ENCODE measurements around the gene TFIP11. TPM values are rescaled to one million over a fixed set of nuclear protein-coding genes. Genes with fewer than 3 reads are reported as not detected.

The TFIP11 gene
- total RNA-seq, 2 experiments from 2014 or later, result 111 TPM

DNA sequence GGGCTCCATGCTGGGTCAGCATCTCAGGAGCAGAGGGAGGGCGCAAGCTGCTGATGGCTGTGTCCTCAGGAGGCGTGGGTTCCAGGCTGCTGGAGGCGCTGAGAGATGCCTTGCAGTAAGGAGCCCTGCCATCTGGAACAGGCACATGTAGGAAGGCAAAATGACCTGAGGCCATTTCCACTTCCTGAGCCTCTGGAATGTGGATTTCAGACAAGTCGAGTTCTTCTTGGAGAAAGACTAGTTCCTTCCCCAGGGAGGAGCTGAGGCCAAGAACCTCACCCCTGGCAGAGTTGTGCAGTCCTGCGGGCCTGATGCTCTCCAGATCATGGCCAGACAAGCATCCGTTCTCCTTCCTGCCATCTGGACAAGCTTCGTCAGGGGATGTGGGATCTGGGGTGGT lies 48.0 kb downstream of the TFIP11 start:
- peaks cover 6% of the 10 kb centered on the region for H3K4me1 Mint-ChIP-seq (ENCODE audit: low read depth)
- Histone ChIP-seq H3K27me3 (ENCODE audit: control insufficient read depth in 1 of 2, insufficient read depth in 2 of 2, low read length in 2 of 2) (no peaks in the 10 kb centered on the region), H3K36me3 (ENCODE audit: insufficient read depth, low read length) (peaks cover 90% of the 10 kb centered on the region), H3K4me3 (ENCODE audit: low read length) (no peak overlapping the region), H3K27ac (ENCODE audit: low read depth in 1 of 2, low read length in 2 of 2) (no peak overlapping the region), H3K9me3 (ENCODE audit: control insufficient read depth in 1 of 2, insufficient read depth in 1 of 2, low read length in 2 of 2) (no peaks in the 10 kb centered on the region), H3K4me1 (ENCODE audit: insufficient read depth, low read length) (no peaks in the 10 kb centered on the region)
- H3K27me3 Mint-ChIP-seq, result no peaks in the 10 kb centered on the region
- ATAC-seq (ENCODE audit: poor library complexity), result no peak
- H3K27ac Mint-ChIP-seq, result no peak overlapping the region
- H3K4me3 Mint-ChIP-seq, result no peak overlapping the region
- ChIA-PET POLR2A (interaction anchor here (1.7 kb wide), 1 partner anchor 19 kb away, joined by 6 read pairs; the partner anchor contains the start of genes HPS4 and SRRD), CTCF (no interaction called here)
- no peaks in the 10 kb centered on the region for H3K9me3 Mint-ChIP-seq
- DNase-seq, result no peak
- intact Hi-C loops (cut with DNase I, micrococcal nuclease), result no loop called here
- peaks cover 90% of the 10 kb centered on the region for H3K36me3 Mint-ChIP-seq (ENCODE audit: low read depth)
- TF ChIP-seq, protein P1, sequence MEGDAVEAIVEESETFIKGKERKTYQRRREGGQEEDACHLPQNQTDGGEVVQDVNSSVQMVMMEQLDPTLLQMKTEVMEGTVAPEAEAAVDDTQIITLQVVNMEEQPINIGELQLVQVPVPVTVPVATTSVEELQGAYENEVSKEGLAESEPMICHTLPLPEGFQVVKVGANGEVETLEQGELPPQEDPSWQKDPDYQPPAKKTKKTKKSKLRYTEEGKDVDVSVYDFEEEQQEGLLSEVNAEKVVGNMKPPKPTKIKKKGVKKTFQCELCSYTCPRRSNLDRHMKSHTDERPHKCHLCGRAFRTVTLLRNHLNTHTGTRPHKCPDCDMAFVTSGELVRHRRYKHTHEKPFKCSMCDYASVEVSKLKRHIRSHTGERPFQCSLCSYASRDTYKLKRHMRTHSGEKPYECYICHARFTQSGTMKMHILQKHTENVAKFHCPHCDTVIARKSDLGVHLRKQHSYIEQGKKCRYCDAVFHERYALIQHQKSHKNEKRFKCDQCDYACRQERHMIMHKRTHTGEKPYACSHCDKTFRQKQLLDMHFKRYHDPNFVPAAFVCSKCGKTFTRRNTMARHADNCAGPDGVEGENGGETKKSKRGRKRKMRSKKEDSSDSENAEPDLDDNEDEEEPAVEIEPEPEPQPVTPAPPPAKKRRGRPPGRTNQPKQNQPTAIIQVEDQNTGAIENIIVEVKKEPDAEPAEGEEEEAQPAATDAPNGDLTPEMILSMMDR (IDR thresholded peaks at IDR 0.05), result no peak

DNA sequence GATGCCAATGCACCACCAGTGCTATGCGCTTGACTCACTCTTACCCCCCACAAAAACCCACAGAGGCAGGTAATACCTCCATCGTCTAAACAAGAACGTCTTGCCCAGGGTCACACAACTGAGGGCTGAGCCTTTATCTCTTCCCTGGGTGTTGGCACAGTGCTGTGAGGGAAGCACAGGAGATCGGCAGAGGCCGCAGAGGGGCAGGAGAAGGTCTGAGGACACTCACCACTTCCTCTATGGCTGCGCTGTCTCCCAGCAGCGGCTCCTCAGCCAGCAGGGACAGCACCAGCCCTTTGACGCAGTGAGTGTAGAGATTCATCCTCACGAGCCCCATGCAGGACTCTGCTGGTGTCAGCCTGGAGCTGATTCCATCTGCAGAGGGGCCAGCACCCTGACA lies 48.6 kb downstream of the TFIP11 start:
- Histone ChIP-seq H3K9me3 (ENCODE audit: control insufficient read depth in 1 of 2, insufficient read depth in 1 of 2, low read length in 2 of 2) (no peaks in the 10 kb centered on the region), H3K4me1 (ENCODE audit: insufficient read depth, low read length) (no peaks in the 10 kb centered on the region), H3K27ac (ENCODE audit: low read depth in 1 of 2, low read length in 2 of 2) (no peak overlapping the region), H3K27me3 (ENCODE audit: control insufficient read depth in 1 of 2, insufficient read depth in 2 of 2, low read length in 2 of 2) (no peaks in the 10 kb centered on the region), H3K36me3 (ENCODE audit: insufficient read depth, low read length) (peaks cover 88% of the 10 kb centered on the region), H3K4me3 (ENCODE audit: low read length) (no peak overlapping the region)
- DNase-seq (no peak), ATAC-seq (ENCODE audit: poor library complexity) (no peak)
- intact Hi-C loops (cut with DNase I, micrococcal nuclease), result no loop called here
- Mint-ChIP-seq H3K4me1 (ENCODE audit: low read depth) (peaks cover 6% of the 10 kb centered on the region), H3K9me3 (no peaks in the 10 kb centered on the region), H3K4me3 (no peak overlapping the region), H3K27me3 (no peaks in the 10 kb centered on the region), H3K27ac (no peak overlapping the region), H3K36me3 (ENCODE audit: low read depth) (peaks cover 88% of the 10 kb centered on the region)
- TF ChIP-seq, protein P1 (IDR thresholded peaks at IDR 0.05), result no peak
- ChIA-PET CTCF (no interaction called here), POLR2A (interaction anchor here (1.7 kb wide), 1 partner anchor 20 kb away, joined by 6 read pairs; the partner anchor contains the start of genes HPS4 and SRRD)

DNA sequence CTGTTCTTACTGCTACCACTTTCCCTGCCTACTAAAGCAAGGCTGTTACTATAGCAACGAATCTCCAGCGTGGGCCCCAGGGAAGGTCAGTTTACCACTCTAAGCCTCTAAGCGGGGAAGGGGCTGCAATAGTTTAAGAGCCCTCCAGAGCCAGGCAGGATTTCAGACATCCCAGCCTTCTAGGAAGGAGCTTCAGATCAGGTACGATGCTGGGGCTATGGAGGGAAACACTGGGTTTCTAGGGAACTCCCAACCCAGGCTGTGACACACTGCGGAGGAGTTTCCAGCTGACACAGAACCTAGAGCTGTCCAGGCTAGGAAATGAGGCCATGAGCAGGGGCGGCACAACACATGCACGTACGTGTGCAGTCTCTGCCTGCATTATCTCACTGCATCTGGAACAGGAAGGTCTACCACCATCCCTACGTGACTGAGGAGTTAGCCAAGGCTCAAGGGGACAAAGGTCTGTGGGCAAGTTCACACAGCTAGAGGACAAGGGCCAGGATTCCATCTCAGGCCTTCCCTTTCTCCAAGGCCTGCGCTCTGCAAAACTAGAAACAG lies 49.1 kb downstream of the TFIP11 start:
- CTCF ChIA-PET, result no interaction called here
- H3K27ac Mint-ChIP-seq, result no peak overlapping the region
- DNase-seq, result no peak
- H3K36me3 Mint-ChIP-seq (ENCODE audit: low read depth), result peaks cover 88% of the 10 kb centered on the region
- Histone ChIP-seq H3K9me3 (ENCODE audit: control insufficient read depth in 1 of 2, insufficient read depth in 1 of 2, low read length in 2 of 2) (no peaks in the 10 kb centered on the region), H3K27ac (ENCODE audit: low read depth in 1 of 2, low read length in 2 of 2) (no peak overlapping the region), H3K27me3 (ENCODE audit: control insufficient read depth in 1 of 2, insufficient read depth in 2 of 2, low read length in 2 of 2) (no peaks in the 10 kb centered on the region), H3K36me3 (ENCODE audit: insufficient read depth, low read length) (peaks cover 87% of the 10 kb centered on the region), H3K4me1 (ENCODE audit: insufficient read depth, low read length) (no peaks in the 10 kb centered on the region), H3K4me3 (ENCODE audit: low read length) (no peak overlapping the region)
- H3K9me3 Mint-ChIP-seq, result no peaks in the 10 kb centered on the region
- no peaks in the 10 kb centered on the region for H3K27me3 Mint-ChIP-seq
- intact Hi-C loops (cut with DNase I, micrococcal nuclease), result no loop called here
- POLR2A ChIA-PET, result interaction anchor here (1.7 kb wide), 1 partner anchor 20 kb away, joined by 6 read pairs; the partner anchor contains the start of genes HPS4 and SRRD
- TF ChIP-seq, protein P1 (IDR thresholded peaks at IDR 0.05), result no peak
- H3K4me3 Mint-ChIP-seq, result no peak overlapping the region
- no peak for ATAC-seq (ENCODE audit: poor library complexity)
- peaks cover 6% of the 10 kb centered on the region for H3K4me1 Mint-ChIP-seq (ENCODE audit: low read depth)

Measured in CD4-positive, alpha-beta T cell (primary cell).